PC-9 (cell line): ENCODE results near the gene WDR49. TPM values are rescaled to one million over a fixed set of nuclear protein-coding genes. Genes with fewer than 3 reads are reported as not detected.

Experiments used
- BruUV-seq: library from RNA; stranded (reverse); fragments of 400-500 nt; replicated peaks from 2 replicates; lab custom pipeline; 2021; lab: Mats Ljungman, UMichigan
- CTCF ChIA-PET: fragments of 300-600 bp; sonication (Branson Sonifier 250); formaldehyde crosslinking; loops from one replicate; lab custom pipeline; 2022; ENCODE audit warnings: antibody characterized with exemption; lab: Charles Lee
- POLR2A ChIA-PET: fragments of 300-600 bp; sonication (Branson Sonifier 250); formaldehyde crosslinking; loops from one replicate; lab custom pipeline; 2022; ENCODE audit warnings: antibody characterized with exemption; ENCODE audit not compliant: unreplicated experiment; lab: Charles Lee
- DNase-seq, 2 experiments: peaks; one replicate each; pipeline versions ENCODE4 v3.0.0 to v3.0.0-alpha.2; 2015 to 2022; ENCODE audit warnings: mixed read lengths in 1 of 2
- H2AFZ ChIP-seq: fragments of 200-600 bp; sonication (generic); 2 replicates; pipeline ENCODE4 v1.8.1; 2017; ENCODE audit warnings: antibody characterized with exemption
- H3F3A ChIP-seq: fragments of 200-600 bp; sonication (generic); 2 replicates; pipeline ENCODE4 v1.8.1; 2017; ENCODE audit warnings: antibody characterized with exemption, mild to moderate bottlenecking, low read depth; ENCODE audit not compliant: insufficient read depth
- H3K27ac ChIP-seq: fragments of 200-600 bp; sonication (generic); 2 replicates; pipeline ENCODE4 v1.6.1; 2016; ENCODE audit warnings: mixed run types
- H3K27me3 ChIP-seq: fragments of 200-600 bp; sonication (generic); 2 replicates; pipeline ENCODE4 v1.6.1; 2016; ENCODE audit warnings: low read depth, mixed run types; ENCODE audit not compliant: insufficient read depth
- H3K36me3 ChIP-seq: fragments of 200-600 bp; sonication (generic); 2 replicates; pipeline ENCODE4 v1.6.1; 2016; ENCODE audit warnings: low read depth, mixed run types
- H3K4me1 ChIP-seq: fragments of 200-600 bp; sonication (generic); replicated peaks from 2 replicates; pipeline ENCODE4 v1.6.1; 2016; ENCODE audit warnings: mixed run types; ENCODE audit not compliant: insufficient read depth
- H3K4me2 ChIP-seq: fragments of 200-600 bp; sonication (generic); 2 replicates; pipeline ENCODE4 v1.6.1; 2017; ENCODE audit warnings: mixed run types
- H3K4me3 ChIP-seq: fragments of 200-600 bp; sonication (generic); 2 replicates; pipeline ENCODE4 v1.6.1; 2016; ENCODE audit warnings: mixed run types
- H3K79me2 ChIP-seq: fragments of 200-600 bp; sonication (generic); 2 replicates; pipeline ENCODE4 v1.6.1; 2017; ENCODE audit warnings: low read depth, mixed run types
- H3K9me2 ChIP-seq: fragments of 200-600 bp; sonication (generic); 2 replicates; pipeline ENCODE4 v1.8.1; 2017; ENCODE audit warnings: mild to moderate bottlenecking; ENCODE audit not compliant: insufficient read depth
- H3K9me3 ChIP-seq: fragments of 200-600 bp; sonication (generic); 2 replicates; pipeline ENCODE4 v1.8.1; 2016; ENCODE audit warnings: low read depth; ENCODE audit not compliant: insufficient read depth
- H4K20me1 ChIP-seq: fragments of 200-600 bp; sonication (generic); 2 replicates; pipeline ENCODE4 v1.8.1; 2017; ENCODE audit not compliant: insufficient read depth
- CTCF ChIP-seq: fragments of 200-600 bp; sonication (generic); conservative IDR thresholded peaks from 2 replicates; pipeline ENCODE4 v1.6.1; 2017; ENCODE audit warnings: mixed run types, antibody characterized with exemption, mild to moderate bottlenecking, moderate library complexity
- EZH2 ChIP-seq: fragments of 200-600 bp; sonication (generic); IDR thresholded peaks from 2 replicates; pipeline ENCODE4 v1.8.0; 2017; ENCODE audit warnings: antibody characterized with exemption, low read depth
- intact Hi-C: fragments of 100-400 bp; cut with micrococcal nuclease; formaldehyde crosslinking; loops from one replicate; pipeline ENCODE4 v1.10.0; 2022; ENCODE audit not compliant: unreplicated experiment
- total RNA-seq: library from RNA; stranded (reverse); gene quantifications from 2 replicates; pipeline ENCODE4 v1.2.3, GENCODE V29; 2021

The WDR49 gene
- total RNA-seq, 1 experiment from 2014 or later = 0.28 TPM

GRCh38 chr3:167679526-167679925 lies 25.8 kb upstream of the WDR49 start:
- no TSS peak for BruUV-seq

GRCh38 chr3:167675848-167676247 lies 22.1 kb upstream of the WDR49 start:
- Histone ChIP-seq H3K79me2 (no peaks in the 10 kb centered on the region), H3K9me2 (no peaks in the 10 kb centered on the region), H3K4me1 (no peaks in the 10 kb centered on the region), H3K4me2 (no peak overlapping the region), H3K27me3 (no peaks in the 10 kb centered on the region), H3K9me3 (peaks cover 6% of the 10 kb centered on the region; the same call in 1 of the 2 replicates), H3K4me3 (no peak overlapping the region), H2AFZ (no peak overlapping the region), H4K20me1 (no peaks in the 10 kb centered on the region; the same call in 1 of the 2 replicates), H3F3A (no peaks in the 10 kb centered on the region), H3K36me3 (peaks cover 9% of the 10 kb centered on the region), H3K27ac (no peak overlapping the region)
- DNase-seq = no peak
- intact Hi-C loops = no loop called here
- no TSS peak for BruUV-seq
- ChIA-PET POLR2A (no interaction called here), CTCF (no interaction called here)
- TF ChIP-seq EZH2 = no peak
- TF ChIP-seq CTCF = no peak

More at GRCh38 chr3:167679526-167679925, 25.8 kb upstream of the WDR49 start:
- POLR2A ChIA-PET = no interaction called here
- Histone ChIP-seq H3K79me2 (no peaks in the 10 kb centered on the region), H4K20me1 (no peaks in the 10 kb centered on the region; the same call in 1 of the 2 replicates), H3K4me1 (no peaks in the 10 kb centered on the region), H3K27ac (no peak overlapping the region), H3K27me3 (no peaks in the 10 kb centered on the region), H3F3A (0 out of 2 replicates have a peak, but pooled peaks cover 4% of the 10 kb centered on the region), H3K36me3 (peaks cover 13% of the 10 kb centered on the region), H2AFZ (no peak overlapping the region), H3K4me3 (no peak overlapping the region), H3K9me3 (0 out of 2 replicates have a peak, but pooled peaks cover 6% of the 10 kb centered on the region), H3K9me2 (no peaks in the 10 kb centered on the region), H3K4me2 (no peak overlapping the region)
- TF ChIP-seq EZH2 (no peak), CTCF (no peak)
- DNase-seq = no peak
- CTCF ChIA-PET = no interaction called here
- intact Hi-C loops = no loop called here

- Histone ChIP-seq H3K4me1 (no peaks in the 10 kb centered on the region), H3K27me3 (no peaks in the 10 kb centered on the region), H3K9me2 (no peaks in the 10 kb centered on the region), H3K36me3 (peaks cover 9% of the 10 kb centered on the region), H4K20me1 (no peaks in the 10 kb centered on the region; the same call in 1 of the 2 replicates), H3K4me2 (no peak overlapping the region), H3K4me3 (no peak overlapping the region), H3K27ac (no peak overlapping the region), H3F3A (no peaks in the 10 kb centered on the region), H3K79me2 (no peaks in the 10 kb centered on the region), H3K9me3 (peaks cover 6% of the 10 kb centered on the region; the same call in 1 of the 2 replicates), H2AFZ (no peak overlapping the region)
- BruUV-seq = no TSS peak
- intact Hi-C loops = no loop called here
- ChIA-PET CTCF (no interaction called here), POLR2A (no interaction called here)
- no peak for DNase-seq
- TF ChIP-seq CTCF = no peak
Observed at GRCh38 chr3:167673221-167673620, 19.5 kb upstream of the WDR49 start.
